ENCODE data around the gene EIF3I.

Gene EIF3I

DNA sequence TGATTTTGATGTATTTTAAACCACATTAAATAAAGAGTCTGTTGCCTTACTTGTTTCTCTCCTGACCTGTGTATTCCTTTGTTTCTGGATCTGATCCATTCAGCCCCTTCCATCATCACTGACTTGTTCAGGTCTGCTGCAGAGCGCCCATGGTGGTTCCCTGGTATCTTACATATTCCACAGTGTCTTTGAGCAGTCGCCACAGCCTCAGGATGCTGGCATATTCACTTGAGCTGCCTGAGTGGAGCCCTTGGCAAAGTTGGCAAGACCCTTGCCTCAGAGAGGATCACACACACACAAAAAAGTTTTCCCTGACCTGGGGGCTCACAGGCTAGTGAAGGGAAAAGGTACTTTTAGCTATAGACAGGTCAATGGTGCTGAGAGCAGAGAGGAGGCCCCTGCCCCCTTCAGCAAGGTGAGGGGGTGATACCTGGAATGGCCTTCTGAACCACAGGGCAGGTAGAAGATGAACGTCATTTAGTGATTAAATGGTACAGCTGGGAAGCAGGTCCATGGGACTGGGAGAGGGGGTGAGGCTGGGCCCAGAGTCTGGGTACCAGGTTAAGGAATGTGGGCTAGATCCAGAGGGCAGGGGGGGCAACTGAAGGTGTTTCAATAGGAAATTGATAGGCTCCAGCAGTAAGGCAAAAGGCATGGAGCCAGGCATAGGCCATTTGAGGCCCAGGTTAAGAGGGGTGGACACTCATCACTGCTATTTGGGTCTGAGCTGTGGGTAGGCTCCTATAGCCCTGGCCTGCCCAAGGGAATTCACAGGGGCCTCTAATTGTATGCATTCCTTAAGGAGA, 23.8 kb upstream of the EIF3I start:
- DNase-seq = no peak

DNA sequence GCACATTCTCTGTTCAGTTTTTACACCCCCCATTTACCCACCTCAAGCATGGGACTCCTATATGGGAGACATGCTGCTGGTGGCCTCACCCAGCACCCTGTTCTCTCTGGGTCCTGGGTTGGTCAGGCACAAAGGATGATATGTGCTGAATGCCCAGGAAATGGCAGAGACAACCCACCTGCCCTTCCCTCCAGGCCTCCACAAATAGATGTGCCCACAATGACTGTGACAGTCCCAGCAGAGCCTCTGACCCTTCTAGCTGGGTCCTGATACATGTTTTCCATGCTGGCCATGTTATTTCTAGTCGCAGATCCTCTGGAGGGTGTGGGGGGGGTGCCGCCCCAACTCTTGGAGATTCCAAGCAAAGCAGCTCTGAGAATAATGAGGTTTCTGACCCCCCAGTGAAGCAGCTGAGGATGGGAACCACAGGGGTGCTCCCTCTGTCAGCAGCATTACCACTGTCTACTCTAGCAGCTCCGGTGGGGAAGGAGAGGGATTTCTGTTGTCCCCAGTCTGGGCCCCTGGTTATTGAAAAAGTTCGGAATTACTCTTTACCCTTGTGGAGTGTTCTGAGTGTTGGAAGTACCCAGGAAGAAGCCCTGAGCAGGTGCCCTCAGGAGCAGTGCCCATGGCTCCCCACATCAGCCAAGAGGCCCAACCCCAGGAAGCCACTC, 23.0 kb upstream of the EIF3I start:
- DNase-seq = no peak

DNA sequence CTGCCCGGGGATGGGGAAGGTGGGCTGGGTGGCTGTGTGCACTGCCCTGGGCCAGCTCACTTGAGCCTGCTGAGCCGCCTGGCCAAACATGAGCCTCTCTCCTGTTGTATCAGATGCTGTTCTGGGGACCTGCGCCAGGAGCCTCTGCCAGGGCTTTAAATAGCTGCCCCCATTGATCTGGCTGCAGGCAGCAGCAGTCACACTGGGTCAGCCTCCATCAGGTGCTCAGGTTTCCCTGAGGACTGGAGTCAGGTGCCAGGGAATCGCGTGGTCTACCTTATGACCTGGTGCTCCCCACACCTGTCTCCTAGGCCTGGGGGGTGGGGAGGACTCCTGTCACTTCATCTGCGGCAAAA, 22.5 kb upstream of the EIF3I start:
- no peak for DNase-seq

DNA sequence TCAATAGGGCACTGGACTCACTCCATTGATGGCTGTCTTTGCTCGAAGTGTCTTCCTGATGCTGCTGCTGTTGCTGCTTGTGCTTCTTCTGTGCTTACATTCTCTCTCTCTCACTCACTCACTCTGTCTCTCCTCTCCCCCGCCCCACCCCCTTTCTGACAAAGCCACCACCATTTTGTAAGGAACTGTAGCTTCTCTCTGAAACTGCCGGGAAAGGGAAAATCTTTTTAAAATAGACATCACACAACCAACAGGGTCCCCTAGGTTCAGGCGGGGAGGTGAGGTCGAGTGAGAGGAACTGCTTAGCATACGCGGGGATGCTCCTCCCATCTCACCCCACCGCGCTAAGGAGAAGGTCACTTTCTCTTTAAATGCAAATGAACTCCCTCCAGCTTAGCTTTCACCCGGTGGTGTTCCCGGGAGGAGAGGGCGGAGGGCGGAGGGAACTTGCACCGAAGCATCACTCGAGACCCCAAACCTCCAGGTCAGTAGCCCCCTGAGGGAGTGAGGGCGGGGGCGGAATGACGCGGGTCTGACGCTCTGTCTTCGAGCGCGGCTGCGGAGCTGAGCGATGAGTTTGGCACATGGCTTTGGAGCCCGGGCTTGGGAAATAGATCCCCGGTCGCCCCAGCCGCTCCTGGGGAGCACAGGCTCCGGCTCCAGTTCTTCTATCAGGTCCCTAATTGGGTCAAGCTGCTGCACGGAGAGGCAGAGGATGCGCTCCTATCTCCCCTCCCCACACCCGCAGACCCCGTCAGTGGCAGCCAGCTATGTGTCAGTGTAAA, 21.8 kb upstream of the EIF3I start, which contains the start of gene CCDC28B:
CCDC28B (plus strand) TSS at position 370 of the 785 bp plus-strand sequence. CDS start 1,341 bp downstream, outside the sequence.
- DNase-seq = no peak

DNA sequence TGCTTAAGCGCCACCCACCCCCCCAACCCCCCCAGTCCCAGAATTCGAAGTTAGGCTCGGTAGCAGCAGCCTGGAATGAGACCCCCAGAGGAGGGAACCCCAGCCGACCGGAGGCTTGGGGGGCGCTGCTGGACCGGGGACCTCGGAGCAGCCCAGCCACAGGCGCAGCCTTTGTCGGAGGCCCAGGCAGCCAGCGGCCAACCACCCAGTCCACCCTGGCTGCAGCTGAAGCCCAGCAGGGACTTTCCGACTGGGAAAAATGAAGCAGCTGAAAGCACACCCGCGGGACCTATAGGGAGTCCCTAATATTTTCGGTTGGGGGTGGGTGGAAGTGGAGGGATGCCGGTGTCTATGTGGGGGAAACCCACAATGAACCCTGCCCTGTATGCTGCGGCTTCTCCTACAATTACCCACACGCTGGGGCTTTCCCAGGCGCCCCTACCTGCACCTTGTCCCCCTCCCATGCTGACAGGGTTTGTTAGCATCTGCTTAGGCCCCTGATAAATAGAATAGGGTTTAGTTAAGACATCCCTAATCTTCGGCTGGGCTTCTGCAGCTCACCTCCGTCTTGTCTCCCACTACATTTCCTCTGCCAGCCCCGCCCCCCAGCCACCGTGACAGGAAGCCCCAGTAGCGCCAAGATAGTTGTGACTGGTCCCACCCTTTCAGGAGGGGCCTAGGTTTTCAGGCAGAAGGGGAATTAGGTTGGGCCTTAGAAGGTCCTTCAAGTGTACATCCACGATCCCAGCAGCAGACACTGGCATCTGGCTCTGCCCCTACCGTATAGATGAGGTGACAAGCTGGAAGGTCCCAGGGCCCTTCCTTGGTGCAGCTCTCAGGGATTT, 21.0 kb upstream of the EIF3I start:
- no peak for DNase-seq

- DNase-seq = no peak
Measured at GRCh38 chr1:32204943-32205361, 17.3 kb upstream of the EIF3I start.

- DNase-seq = peak; percentile 77
Measured at GRCh38 chr1:32205401-32206370, 16.5 kb upstream of the EIF3I start, which contains the start of gene IQCC. Gene IQCC, plus strand, starts transcription at chr1:32205671. Its CDS starts 11 bp downstream, at chr1:32205682.

GRCh38 chr1:32208469-32208868, 13.7 kb upstream of the EIF3I start:
- no peak for DNase-seq

GRCh38 chr1:32208891-32209328, 13.3 kb upstream of the EIF3I start, which contains the start of gene DCDC2B:
Gene DCDC2B, plus strand, starts transcription at chr1:32209089. Its CDS starts 5 bp downstream, at chr1:32209094.
- no peak for DNase-seq

DNA sequence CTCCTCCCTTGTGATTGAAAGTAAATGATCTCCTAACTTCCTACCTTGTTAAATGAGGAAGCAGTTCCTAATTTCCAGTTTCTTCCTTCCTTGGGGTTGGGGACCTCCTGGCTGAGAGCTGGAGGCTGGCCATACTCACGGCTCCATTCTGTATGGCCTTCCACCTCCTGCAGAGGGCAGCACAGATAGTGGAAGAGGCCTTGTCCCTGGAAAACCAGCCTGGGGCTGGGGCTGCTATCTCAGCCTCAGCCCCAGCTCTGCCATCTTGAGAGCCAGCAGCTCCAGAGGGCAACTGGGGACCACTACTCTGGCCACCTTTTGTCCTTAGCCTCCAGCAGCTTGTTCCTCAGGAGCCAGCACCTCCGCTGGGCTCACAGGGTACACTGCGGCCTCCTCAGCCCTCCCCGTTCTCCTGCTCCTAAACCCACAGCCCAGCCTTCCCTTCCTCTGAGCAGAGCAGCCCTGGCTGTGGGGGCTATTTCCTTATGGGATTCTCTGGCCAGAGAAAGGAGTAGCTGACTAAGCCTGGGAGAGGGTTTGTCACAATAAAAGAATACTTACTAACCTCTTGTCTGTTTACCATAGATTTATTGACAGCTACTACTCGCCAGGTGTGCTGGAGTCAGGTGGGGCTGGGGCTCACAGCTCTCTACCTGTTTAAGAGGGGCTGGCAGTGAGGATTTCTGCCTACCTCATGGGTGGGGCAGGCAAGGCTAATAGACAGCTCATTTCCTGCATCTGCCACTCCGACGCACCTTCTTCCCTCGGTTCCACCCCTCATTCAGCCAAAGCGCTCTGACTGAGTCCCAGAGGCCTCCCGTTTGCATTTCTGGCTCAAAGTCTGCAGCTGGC, 6.4 kb upstream of the EIF3I start:
- DNase-seq = peak; percentile 71

DNA sequence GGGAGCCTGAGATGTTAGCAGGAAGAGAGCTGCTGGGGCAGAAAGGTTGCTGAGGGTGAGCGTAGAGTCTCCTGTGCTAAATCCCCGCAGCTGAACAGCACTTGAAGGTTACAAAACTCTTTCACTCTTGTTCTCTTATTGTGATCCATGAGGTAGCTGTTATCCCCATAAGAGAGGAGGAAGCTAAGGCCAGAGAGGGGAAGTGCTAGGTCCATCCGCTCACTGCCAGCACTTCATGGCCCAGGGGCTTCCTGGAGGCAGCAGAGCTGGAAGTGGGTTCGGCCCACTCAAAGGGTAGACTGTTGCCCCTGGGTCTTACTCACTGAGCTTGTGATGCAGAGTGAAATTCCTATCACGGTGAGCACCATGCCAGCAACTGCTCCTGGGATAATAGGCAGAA, 5.6 kb upstream of the EIF3I start:
- DNase-seq = no peak

DNA sequence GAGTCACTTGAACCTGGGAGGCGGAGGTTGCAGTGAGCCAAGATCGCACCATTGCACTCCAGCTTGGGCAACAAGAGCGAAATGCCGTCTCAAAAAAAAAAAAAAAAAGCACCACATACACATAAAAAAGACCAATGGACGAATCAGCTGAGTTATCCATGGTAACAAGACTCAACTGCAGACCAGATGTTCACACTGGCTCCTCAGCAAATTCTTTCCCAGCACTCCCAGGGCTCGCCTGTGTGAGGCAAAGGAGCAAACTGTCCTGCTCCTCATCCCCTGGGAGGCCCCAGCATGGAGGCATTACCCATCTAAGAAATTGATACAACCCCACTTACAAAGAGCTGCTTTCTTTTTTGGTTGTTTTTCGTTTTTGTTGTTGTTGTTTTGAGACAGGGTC, 3.2 kb upstream of the EIF3I start:
- no peak for DNase-seq

DNA sequence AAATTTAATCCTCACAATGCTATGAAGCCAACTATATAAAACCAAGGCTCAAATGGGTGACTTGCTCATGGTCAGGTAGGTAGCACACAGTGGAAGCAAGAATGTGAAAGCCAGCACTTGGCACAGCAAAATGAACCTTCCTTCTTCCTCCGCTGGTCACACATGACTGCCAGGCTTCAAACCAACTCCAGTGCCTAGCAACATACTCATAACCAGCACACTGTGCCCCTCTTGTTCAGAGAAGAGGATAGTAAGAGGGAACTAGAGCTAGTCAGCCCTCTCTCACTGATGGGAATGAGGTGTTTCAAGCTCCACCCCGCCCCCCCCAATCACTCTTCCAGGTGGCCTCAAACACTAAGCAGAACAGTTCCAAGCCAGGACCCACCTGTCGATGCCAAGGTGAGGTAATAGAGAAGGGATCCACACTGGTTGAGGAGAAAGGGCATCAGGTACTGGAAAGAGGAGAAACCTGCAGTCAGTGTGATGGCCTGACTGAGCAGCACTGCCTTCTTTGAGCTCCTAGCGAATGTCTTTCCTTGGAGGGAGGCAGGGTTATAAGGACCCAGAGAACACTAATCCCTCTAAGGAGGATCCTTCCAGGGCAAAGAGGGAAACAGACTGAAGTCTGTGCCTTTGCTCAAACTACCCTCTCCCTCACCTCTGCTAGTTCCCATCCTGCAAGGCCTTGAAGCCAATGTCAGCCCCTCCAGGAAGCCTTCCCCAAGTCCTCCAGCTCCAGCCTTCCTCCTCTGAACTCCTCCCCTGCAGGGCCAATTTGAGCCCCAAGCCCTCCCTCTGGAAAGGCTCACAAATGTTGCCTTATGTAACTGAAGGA, 1.2 kb upstream of the EIF3I start:
- no peak for DNase-seq

- no peak for DNase-seq
Measured at GRCh38 chr1:32221581-32221979, 627 bp upstream of the EIF3I start.

- DNase-seq = no peak
Measured at GRCh38 chr1:32223683-32224082, 1.5 kb downstream of the EIF3I start.

DNA sequence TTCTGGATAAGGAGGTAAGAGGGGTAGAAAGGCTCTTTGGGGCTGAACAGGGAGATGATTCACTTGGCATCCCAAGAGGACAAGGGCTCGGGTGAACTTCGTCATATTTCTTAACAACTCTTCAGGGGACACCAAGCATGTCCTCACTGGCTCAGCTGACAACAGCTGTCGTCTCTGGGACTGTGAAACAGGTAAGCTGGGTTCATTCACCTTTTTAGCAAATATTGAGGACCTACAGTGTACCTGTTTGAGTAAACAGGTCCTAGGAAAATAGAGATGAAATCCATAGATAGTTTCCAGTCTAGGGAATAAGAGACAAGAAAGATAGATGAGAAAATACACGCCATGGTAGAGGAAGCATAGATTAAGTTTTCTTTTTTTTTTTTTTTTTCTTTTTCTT, 2.1 kb downstream of the EIF3I start:
- no peak for DNase-seq

GRCh38 chr1:32228771-32229170, 6.6 kb downstream of the EIF3I start:
- DNase-seq = no peak

DNA sequence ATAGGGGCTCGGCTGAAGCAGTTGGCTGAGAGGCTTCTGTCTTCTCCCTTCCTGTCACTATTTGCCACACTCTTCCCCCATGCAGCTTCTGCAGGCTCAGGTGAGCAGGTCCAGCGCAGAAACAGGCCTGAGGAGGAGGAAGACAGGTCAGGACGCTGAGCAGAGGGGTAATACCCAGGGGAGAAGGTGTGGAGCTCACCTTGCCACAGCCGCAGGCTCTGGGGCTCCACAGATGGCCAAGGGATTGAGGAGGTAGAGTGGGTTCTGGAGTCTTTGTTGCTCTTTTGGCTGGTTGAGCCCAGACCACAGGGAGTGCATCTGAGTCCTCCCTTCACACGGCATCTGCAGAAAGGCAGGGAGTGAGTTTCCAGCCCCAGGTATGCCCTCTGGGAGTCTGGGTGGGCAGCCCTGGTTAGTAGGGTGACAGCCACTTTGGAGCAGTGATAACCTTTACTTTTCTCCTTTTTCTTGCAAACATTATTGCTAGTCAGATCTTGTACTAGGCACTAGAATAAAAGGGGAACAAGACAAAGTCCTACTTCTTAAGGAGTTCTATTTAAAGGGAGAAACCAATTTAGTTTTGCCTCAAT, 9.7 kb downstream of the EIF3I start:
- DNase-seq = no peak

Data from 8988T (cell line).